Thymus (tissue), 11 donors: ENCODE results near the gene TADA3. TPM values are rescaled to one million over a fixed set of nuclear protein-coding genes. Genes with fewer than 3 reads are reported as not detected.
"Not testable (repeated sequence)": the region's sequence is repeated elsewhere in the genome, so short reads cannot be mapped to it uniquely, and the experiment has no call there.

ENCODE experiments used
- DNase-seq, 9 donors: peaks; one replicate each; pipeline ENCODE4 v3.0.0-alpha.2; 2013; ENCODE audit warnings: low spot score in 9 of 9, low read depth in 6 of 9, missing footprints in 1 of 9
- H3K27ac ChIP-seq, 2 donors: one replicate each; pipeline ENCODE4 v1.5.1; 2013; ENCODE audit warnings: control low read depth in 1 of 2, low read depth in 1 of 2, low read length in 1 of 2, mild to moderate bottlenecking in 1 of 2, moderate library complexity in 1 of 2
- H3K27me3 ChIP-seq, 2 donors: one replicate each; pipeline ENCODE4 v1.5.1; 2013; ENCODE audit warnings: low read length in 1 of 2; ENCODE audit not compliant: control insufficient read depth in 2 of 2, insufficient read depth in 1 of 2
- H3K36me3 ChIP-seq, 2 donors: one replicate each; pipeline ENCODE4 v1.5.1; 2013; ENCODE audit warnings: low read length in 1 of 2, mild to moderate bottlenecking in 1 of 2, moderate library complexity in 1 of 2; ENCODE audit not compliant: control insufficient read depth in 2 of 2, insufficient read depth in 2 of 2
- H3K4me1 ChIP-seq, 2 donors: one replicate each; pipeline ENCODE4 v1.5.1; 2013; ENCODE audit warnings: low read length in 2 of 2; ENCODE audit not compliant: control insufficient read depth in 2 of 2, insufficient read depth in 2 of 2
- H3K4me3 ChIP-seq, 2 donors: one replicate each; pipeline ENCODE4 v1.5.1; 2013; ENCODE audit warnings: low read length in 2 of 2, control low read depth in 1 of 2, mild to moderate bottlenecking in 1 of 2
- H3K9me3 ChIP-seq, 2 donors: one replicate each; pipeline ENCODE4 v1.5.1; 2013; ENCODE audit warnings: low read length in 1 of 2, mild to moderate bottlenecking in 1 of 2; ENCODE audit not compliant: control insufficient read depth in 2 of 2, insufficient read depth in 1 of 2
- WGBS: extraction: QIAGEN DNeasy Blood & Tissue Kit; methylation state at CpG from one replicate; pipeline ENCODE4 v1.1.7; 2013; 5-methylcytosine and 5-hydroxymethylcytosine counted together
- polyA plus RNA-seq: library from polyadenylated mRNA; stranded (reverse); fragments of 200-250 nt; gene quantifications from one replicate; pipeline ENCODE4 v1.2.3, GENCODE V29; 2013
- total RNA-seq: library from RNA; stranded (reverse); fragments of 120-200 nt; gene quantifications from one replicate; pipeline ENCODE4 v1.2.4, GENCODE V29; 2013
- donor health status: healthy.

Gene TADA3
- total and polyA plus RNA-seq, 2 donors, result 43.6 to 47.6 TPM

DNA sequence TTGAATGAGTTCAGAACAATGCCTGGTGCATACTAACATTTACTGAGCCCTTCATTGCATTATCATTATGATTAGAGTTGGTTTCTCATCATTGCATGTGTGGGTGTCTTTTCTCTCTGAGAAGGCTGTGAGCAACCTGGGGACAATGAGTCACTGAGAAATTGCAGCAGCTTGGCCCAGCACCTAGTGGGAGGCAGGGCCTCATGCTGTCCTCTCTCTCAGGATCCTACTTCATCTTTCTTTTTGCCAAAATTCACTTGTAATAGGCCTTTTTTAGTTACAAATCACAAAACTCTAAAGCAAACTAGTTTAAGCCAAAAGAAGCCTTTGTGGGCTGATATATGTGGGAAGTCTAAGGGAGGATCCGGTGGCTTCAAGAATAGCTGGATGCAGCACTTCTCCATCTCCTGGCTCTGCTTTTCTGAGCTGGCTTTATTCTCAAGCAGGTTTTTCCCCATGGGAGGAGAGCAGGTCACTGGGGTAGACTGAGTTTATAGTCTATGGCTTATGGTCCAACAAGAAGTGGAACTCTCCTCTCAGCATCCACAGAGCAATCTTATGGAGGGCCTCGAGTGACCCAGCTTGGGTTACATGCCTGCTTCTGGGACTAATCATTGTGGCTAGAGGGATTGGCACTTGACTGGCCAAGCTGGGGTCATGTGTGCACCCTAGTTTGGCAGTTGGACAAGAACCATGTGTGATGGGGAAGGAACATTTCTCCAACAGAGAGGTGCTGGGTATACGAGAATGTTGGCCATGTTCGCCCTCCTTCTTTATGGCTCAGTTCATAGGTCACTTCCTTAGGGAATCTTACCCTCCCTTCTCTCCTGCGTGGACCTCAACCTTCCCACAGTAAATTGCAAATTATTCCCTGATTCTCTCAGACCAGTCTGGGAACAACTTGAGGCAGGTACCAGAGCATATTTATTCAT lies 13.9 kb downstream of the TADA3 start:
- Histone ChIP-seq H3K36me3 (peaks cover 25 to 29% of the 10 kb centered on the region in 2 donors), H3K9me3 (no peaks in the 10 kb centered on the region), H3K4me3 (no peak overlapping the region), H3K27me3 (no peaks in the 10 kb centered on the region), H3K4me1 (peaks cover 27 to 44% of the 10 kb centered on the region in 2 donors), H3K27ac (no peak overlapping the region)
- DNase-seq, result no peak
- WGBS, result 95% methylated on average over 5 of the region's 5 CpGs

DNA sequence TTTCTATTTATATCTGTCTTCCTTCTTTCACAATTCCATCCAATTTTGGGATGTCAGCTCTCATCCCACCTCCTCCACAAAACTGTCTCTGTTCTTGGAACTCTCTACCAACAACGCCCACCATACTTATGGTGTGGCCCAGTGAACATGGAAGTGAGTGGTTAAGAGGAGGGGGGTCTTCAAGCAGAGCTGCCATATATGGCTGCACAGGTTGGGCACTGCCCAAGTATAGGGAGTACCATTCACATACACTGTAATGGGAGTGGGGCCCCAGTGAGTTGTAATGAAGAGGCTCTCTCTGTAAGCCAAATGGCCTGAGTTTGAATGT lies 14.6 kb downstream of the TADA3 start:
- Histone ChIP-seq H3K27me3 (no peaks in the 10 kb centered on the region), H3K4me3 (no peak overlapping the region), H3K9me3 (no peaks in the 10 kb centered on the region), H3K36me3 (peaks cover 22 to 26% of the 10 kb centered on the region in 2 donors), H3K27ac (peak overlapping the region in 1 of 2 donors; percentile 37), H3K4me1 (peaks cover 27 to 44% of the 10 kb centered on the region in 2 donors)
- DNase-seq, result no peak
- 98% methylated on average over 1 of the region's 1 CpG for WGBS

DNA sequence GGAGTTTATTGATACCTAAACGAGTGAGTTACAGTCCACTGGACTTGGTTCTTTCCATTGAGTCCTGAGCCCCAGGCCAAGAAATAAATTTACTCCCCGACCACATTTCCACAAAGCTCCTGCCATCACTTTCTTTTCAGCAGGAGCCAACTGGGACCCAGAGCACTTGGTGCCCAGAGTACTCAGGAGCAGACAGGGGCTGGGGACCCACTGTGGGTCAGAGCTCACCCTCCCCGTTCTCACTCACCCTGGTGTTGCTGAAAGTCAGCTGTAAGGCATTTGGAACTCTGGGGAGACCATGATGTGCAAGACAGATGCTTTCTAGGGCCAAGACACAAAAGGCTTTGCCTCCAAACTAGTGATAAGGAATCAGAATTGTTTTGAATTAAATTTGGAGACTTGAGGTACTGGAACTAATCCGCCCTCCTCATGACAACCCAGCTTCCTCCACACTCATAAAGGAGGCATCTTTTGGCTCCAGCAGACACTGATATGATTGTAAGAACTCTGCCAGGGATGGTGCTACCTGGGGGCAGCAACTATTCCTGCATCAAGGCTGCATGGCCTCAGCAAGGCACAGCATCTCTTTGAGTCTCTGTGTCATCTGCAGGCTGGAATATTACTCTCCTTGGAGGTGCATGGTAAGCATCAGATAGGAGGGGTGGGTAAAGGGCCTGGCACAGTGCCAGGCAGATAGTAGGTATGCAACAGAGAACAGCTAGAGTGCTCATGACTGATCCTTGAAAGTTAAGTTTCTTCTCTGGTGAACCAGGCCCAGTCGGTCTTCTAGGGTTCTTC lies 15.2 kb downstream of the TADA3 start:
- H3K4me1 ChIP-seq, result peaks cover 27 to 42% of the 10 kb centered on the region in 2 donors
- no peaks in the 10 kb centered on the region for H3K9me3 ChIP-seq
- H3K27ac ChIP-seq, result no peak overlapping the region
- no peak overlapping the region for H3K4me3 ChIP-seq
- DNase-seq, result no peak
- H3K27me3 ChIP-seq, result no peaks in the 10 kb centered on the region
- 78% methylated on average over 5 of the region's 5 CpGs for WGBS
- H3K36me3 ChIP-seq, result peaks cover 16 to 20% of the 10 kb centered on the region in 2 donors

DNA sequence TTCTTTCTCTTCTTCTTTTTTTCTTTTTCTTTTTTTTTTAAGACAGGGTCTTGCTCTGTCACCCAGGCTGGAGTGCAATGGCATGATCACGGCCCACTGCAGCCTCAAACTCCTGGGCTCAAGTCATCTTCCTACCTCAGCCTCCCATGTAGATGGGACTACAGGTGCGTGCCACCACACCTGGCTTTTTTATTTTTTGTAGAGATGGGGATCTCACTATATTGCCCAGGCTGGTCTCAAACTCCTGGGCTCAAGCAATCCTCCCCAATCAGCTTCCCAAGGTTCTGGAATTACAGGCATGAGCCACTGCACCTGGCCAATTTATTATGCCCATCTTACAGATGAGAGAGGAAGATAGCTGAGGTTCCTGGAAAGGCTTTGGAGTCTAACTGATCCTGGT lies 21.3 kb downstream of the TADA3 start:
- not testable (repeated sequence) for H3K4me3 ChIP-seq, H3K9me3 ChIP-seq, H3K36me3 ChIP-seq, DNase-seq, H3K27ac ChIP-seq
- WGBS, result 95% methylated on average over 2 of the region's 2 CpGs
- Histone ChIP-seq H3K27me3 (peaks cover 0 to 17% of the 10 kb centered on the region in 2 donors), H3K4me1 (peaks cover 7 to 19% of the 10 kb centered on the region in 2 donors)

DNA sequence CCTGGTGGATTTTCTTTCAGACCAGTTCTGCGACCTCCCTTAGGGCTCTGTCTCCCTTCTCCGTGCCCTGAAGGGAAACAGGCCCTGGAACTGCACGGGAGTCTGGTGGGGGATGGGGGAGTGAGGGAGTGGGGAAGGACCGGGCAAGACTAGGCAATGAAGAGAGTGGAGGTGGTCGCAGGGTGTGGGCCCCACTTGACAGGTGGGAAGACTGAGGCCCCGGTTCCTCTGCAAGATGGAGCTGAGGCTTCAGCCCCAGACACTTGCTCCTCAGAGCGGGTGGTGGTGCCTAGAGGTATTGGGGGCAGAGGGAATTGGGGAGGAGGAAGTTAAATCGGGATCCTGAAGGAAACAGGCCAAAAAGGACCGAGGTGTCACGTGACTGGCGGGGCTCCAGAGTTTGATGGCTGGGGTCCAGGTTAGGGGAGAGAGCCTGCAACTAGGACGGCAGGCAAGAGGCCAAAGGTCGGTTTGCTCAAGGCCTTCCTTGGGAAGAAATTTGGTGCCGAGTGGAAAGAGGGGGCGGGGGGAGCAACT lies 21.9 kb downstream of the TADA3 start:
- peaks cover 0 to 17% of the 10 kb centered on the region in 2 donors for H3K27me3 ChIP-seq
- peaks cover 7 to 19% of the 10 kb centered on the region in 2 donors for H3K4me1 ChIP-seq
- no peak overlapping the region for H3K27ac ChIP-seq
- no peak for DNase-seq
- 38% methylated on average over 15 of the region's 15 CpGs for WGBS
- H3K9me3 ChIP-seq, result peaks cover 0 to 7% of the 10 kb centered on the region in 2 donors
- H3K4me3 ChIP-seq, result peak overlapping the region; percentile 30 to 34
- H3K36me3 ChIP-seq, result no peaks in the 10 kb centered on the region

DNA sequence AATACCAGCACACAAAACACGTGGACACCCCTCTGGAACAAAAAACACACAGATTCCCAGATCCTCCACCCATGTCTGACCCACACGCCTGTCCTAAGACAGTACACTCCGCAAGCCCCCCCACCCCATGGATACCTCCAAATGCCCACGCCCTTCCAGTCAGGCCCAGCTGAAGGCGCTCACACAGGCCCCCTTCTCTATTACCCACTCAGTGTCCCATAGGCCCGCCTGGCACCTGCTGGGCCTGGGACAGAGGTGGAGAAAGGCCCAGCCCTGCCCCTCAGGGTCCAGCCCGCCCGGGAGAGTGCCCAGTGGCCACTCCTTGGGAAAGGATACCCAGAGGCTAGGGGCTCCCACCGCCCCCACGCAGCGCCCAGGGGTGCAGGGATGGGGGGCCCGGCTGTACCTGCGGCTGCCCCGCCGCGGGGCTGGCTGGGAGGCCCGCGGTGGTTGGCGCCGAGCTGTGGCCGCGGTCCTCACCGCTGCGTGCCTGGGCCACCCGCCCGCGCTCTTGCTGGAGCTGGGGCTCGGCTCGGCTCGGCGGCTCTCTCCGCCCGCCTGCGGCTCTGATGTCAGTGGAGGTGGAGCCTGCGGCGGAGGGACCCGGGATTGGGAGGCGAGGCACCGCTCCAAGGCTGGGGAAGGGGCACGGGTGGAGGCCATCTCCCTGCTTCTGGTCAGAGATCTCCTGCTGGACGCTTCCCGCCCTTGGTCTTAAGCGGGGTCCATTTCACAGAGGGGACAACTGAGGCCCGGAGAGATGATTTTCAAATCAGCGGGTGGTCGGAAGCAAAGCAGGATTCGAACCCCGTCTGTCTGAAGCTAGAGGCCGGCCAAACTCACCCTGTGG lies 22.6 kb downstream of the TADA3 start, which contains the start of gene CAMK1:
Gene CAMK1, minus strand, starts transcription at position 522 of the 850 bp plus-strand sequence. CDS start 2,198 bp downstream, outside the sequence.
- peak in 3 of 9 donors; percentile 24 to 57 (median 34) for DNase-seq
- Histone ChIP-seq H3K4me3 (peak within 1 kb of the TSS; percentile 30 to 34), H3K27me3 (peaks cover 0 to 17% of the 10 kb centered on the region in 2 donors), H3K9me3 (peaks cover 0 to 7% of the 10 kb centered on the region in 2 donors), H3K36me3 (no peaks in the 10 kb centered on the region), H3K27ac (peak within 1 kb of the TSS in 1 of 2 donors; percentile 47), H3K4me1 (peaks cover 7 to 19% of the 10 kb centered on the region in 2 donors)
- 17% methylated on average over 49 of the region's 49 CpGs for WGBS

DNA sequence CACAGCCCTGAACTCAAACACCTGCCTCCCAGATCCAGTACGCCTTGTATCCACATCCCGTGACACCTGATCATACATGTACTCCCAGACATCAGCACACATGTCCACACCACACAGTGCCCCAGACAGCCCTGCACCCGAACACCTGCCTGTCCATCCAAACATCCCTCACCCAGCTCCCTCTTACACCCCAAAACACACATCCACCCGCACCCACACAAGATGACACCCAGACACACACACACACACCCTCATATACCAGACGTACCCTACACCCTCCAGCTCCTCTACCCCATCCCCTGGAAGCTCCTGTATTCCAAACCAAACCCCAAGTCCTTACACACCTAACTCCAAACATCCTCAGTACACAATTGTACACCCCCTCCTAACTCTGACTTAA lies 23.3 kb downstream of the TADA3 start:
- no peak overlapping the region for H3K27ac ChIP-seq
- H3K36me3 ChIP-seq, result no peaks in the 10 kb centered on the region
- H3K4me3 ChIP-seq, result peak overlapping the region in 1 of 2 donors; percentile 27
- peaks cover 7 to 19% of the 10 kb centered on the region in 2 donors for H3K4me1 ChIP-seq
- peaks cover 0 to 7% of the 10 kb centered on the region in 2 donors for H3K9me3 ChIP-seq
- H3K27me3 ChIP-seq, result peaks cover 0 to 17% of the 10 kb centered on the region in 2 donors
- DNase-seq, result no peak
- 93% methylated on average over 5 of the region's 5 CpGs for WGBS

DNA sequence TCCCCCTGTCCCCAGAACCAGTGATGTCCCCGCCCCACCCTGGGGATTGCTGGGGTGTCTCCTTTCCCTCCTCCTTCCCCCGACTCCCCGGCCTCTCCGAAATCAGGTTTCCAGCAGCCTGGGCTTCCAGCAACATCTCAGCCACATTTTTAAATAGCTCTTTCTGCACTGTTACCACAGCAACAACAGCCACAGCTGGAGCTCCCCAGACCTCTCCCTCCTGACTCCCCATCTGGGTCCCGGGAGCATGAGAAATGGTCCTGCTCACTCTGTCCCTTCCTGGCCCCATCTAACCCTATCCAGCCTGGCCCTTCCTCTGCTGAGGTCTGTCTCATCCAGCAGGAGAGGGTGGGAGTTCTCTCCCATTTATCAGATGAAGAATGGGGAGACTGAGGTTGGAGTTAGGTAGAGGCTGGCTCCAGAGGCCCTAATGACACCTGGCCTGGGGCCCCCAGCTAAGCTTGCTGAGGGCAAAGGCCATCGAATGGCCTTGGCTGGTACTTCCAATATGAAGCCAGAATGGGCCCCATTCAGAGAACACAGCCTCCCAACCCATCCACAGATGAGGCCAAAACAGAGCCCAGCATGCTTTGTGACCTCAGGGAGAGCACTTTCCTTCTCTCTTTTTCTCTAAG lies 24.0 kb downstream of the TADA3 start:
- WGBS, result 95% methylated on average over 6 of the region's 6 CpGs
- Histone ChIP-seq H3K27ac (no peak overlapping the region), H3K4me3 (no peak overlapping the region), H3K4me1 (peaks cover 7 to 19% of the 10 kb centered on the region in 2 donors), H3K36me3 (no peaks in the 10 kb centered on the region), H3K27me3 (peaks cover 0 to 17% of the 10 kb centered on the region in 2 donors), H3K9me3 (peaks cover 0 to 7% of the 10 kb centered on the region in 2 donors)
- DNase-seq, result no peak
